ENCODE results near the gene FAM193A.
"Not testable (repeated sequence)": the region's sequence is repeated elsewhere in the genome, so short reads cannot be mapped to it uniquely, and the experiment has no call there.

DNA sequence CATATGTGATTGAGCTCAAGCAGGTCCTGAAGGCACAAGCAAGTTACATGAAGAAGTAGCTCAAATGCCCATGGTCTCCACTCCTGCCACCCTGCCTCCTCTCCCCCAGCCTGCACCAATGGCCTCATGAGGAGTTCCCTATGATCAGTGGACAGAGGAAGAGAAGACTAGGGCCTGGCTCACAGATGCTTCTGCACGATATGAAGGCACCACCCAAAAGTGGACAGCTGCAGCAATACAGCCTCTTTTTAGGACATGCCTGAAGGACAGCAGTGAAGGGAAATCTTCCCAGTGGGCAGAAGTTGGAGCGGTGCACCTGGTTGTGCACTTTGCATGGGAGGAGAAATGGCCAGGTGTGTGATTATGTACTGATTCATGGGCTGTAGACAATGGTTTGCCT, 201.8 kb downstream of the FAM193A start:
- TF ChIP-seq, protein P1, sequence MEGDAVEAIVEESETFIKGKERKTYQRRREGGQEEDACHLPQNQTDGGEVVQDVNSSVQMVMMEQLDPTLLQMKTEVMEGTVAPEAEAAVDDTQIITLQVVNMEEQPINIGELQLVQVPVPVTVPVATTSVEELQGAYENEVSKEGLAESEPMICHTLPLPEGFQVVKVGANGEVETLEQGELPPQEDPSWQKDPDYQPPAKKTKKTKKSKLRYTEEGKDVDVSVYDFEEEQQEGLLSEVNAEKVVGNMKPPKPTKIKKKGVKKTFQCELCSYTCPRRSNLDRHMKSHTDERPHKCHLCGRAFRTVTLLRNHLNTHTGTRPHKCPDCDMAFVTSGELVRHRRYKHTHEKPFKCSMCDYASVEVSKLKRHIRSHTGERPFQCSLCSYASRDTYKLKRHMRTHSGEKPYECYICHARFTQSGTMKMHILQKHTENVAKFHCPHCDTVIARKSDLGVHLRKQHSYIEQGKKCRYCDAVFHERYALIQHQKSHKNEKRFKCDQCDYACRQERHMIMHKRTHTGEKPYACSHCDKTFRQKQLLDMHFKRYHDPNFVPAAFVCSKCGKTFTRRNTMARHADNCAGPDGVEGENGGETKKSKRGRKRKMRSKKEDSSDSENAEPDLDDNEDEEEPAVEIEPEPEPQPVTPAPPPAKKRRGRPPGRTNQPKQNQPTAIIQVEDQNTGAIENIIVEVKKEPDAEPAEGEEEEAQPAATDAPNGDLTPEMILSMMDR (IDR thresholded peaks at IDR 0.05) = not testable (repeated sequence)
- TF ChIP-seq EZH2 (IDR thresholded peaks at IDR 0.05; ENCODE audit: borderline replicate concordance, insufficient read depth, low read depth, low read length, poor library complexity, severe bottlenecking) = not testable (repeated sequence)

Data from B cell (primary cell).